GM18868 (cell line): Measurements from ENCODE around the gene TCF7L2.

Experiments
- ATAC-seq: cut with Tn5 transposase; IDR thresholded peaks from one replicate; pipeline ENCODE4 v1.9.1; 2021; ENCODE audit warnings: mild to moderate bottlenecking, moderate library complexity; ENCODE audit not compliant: unreplicated experiment

The TCF7L2 gene

DNA sequence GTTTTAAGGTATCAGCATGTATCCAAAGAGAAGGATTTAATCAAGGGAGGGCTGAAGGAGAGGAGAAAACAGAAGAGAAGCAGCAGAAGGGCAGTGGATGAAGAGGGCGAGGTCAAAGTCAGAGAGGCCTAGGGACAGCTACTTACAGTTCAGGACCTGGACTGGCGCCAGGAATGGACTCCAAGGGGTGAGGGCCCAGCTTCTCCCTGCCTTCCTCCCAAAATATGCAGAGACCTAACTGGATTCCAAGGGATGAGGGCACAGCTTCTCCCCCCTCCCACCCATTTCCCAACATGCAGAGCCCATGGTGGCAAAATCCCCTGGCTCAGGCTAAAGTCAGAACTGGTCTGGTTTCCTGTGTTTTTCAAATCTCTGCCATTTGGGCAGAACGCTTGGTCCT, 3.4 kb upstream of the TCF7L2 start:
- ATAC-seq, result no peak

DNA sequence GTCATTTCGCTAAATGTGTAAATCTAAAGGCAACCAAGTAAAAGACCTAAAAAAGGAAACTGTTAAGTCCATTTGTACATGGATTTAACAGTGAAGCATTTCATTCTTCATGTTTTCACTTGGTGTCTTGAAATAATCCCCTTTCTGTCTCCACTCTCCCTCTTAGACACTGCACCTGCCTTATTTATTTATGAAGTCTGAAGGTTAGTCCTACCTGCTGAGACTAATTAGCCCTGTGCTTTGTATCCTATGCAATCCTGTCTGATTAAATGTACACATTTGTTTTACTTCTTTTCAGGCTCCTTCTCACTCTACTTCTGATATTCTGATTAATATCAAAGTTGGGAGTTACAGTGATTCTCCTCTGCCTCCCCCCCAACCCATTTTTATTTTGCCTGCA, 1.9 kb upstream of the TCF7L2 start:
- no peak for ATAC-seq

DNA sequence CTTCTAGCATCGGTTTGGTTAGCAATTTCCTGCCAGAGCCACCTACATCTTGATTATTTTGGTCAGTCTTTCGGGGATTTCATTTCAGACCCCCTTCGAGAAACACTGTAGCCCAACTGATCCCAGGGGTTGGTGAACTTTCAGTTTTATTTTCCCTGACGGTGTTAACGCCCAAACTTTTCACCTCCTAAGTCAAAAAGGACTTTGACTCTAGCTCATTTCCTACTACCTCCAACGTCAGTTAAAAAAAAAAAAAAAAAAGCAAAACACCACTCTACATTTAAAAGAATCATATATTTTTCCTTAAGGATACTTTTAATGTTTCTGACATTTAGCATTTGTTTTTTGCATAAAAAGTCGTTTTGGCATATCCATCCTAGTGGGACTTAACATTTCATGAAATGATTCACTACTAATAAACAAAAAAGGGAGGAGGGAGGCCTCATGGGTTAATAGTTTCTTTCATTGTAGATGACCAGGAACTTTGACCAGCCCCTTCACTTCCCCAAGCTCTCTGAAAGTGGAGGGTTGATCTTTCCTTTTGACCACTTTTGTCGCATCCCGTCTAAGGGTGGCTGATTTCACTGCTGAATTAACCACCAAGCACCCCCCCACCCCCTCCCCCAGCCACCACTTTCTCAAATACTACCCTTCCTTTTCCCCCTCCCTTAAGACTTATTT, 764 bp upstream of the TCF7L2 start:
- ATAC-seq, result no peak

DNA sequence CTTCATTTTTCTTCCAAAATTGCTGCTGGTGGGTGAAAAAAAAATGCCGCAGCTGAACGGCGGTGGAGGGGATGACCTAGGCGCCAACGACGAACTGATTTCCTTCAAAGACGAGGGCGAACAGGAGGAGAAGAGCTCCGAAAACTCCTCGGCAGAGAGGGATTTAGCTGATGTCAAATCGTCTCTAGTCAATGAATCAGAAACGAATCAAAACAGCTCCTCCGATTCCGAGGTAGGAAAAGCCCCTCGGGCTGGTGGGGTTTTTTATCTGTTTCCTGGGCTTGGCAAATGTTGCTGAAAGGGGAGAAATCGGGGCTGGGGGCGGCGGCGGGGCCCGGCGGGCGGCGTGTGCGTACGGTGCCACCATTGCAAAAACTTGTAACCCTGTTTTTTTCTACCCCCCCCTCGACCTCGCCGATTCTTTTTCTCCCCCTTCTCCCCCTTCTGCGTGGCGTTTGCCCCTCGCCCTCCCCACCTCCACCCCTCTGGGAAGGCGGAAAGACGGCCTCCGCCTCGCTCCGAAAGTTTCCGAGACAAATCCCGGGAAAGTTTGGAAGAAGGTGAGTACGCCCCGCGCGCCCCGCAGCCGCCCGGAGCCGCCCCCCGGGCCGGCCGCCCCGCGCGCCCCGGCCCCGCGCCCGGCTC, 789 bp downstream of the TCF7L2 start:
- ATAC-seq, result no peak

DNA sequence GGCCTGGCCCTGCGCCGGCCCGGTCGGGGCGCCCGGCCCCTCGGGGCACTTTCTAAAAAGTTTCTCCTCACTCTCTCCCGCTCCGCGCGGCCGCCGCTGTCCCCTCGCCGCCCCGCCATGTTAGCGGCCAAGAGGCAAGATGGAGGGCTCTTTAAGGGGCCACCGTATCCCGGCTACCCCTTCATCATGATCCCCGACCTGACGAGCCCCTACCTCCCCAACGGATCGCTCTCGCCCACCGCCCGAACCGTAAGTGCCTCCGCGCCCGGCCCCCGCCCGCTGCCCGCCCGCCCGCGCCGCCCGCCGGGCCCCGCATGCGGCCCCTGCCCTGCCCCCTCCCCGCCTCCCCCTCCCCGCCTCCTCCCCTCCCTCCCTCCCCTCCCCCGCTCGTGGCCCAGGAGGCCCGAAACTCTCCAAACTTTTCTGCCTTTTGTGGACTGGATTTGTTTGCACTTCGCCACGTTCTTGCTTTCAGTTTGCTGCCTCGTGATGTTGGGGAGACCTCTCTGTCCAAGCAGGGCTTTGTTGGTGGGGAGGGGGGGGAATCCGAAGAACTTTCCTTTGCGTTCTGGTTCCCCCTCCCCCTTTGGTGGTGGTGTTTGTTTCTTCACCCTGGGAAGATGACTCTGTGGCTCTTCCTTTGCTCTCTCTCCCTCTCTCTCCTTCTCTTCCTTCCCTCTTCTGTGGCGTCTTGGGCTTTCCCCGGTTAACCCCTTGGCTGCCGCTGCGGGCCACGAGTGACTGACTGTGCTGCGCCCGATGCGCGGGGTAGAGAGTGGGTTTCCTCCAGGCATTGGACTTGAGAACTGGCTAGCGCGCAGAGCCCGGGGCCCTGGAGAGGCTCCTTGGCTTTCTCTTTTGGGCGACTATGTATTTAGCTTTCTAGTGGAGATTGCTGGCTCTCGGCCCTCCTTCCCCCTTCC, 1.6 kb downstream of the TCF7L2 start:
- no peak for ATAC-seq

DNA sequence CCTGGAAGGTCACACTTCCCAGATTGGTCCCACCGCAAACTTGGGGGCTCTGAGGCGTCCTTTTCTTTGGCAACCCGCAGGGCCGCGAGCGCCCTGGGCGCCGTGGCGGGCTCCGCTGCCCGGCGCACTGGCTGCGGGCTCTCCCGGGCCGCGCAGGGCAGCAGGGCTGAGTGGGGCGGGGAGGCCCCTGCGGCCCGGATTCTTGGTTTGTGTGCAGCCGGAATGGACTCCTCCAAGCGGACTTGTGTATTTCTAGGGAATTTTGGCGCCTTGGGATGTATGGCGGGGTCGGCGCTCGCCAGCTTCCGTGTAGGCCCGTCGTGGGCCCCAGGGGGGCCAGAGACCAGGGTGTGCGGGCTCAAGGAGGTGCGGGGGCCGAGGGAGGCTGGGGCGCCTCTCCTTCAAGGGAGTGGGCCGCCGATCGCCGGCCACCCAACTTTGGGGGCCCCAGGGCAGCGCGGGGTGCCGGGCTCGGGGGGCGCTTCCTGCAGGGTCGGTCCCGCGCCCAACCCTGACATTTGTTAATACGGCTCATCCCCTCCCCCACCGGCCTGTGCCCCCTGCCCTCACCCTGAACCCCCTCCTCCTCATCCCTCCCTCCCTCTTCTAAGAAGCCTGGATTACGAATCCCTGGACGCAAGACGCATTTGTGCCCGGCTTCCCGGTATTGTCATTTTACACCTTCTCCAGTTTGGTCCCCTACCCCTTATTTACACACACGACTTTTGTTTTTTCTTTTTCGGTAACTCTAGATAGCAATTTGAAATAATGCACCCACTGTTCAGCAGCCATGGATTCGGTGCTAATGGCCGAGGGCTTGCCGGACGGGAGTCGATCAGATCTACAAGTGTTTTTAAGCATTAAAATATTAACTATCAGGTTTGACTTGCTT, 2.5 kb downstream of the TCF7L2 start:
- ATAC-seq, result no peak

DNA sequence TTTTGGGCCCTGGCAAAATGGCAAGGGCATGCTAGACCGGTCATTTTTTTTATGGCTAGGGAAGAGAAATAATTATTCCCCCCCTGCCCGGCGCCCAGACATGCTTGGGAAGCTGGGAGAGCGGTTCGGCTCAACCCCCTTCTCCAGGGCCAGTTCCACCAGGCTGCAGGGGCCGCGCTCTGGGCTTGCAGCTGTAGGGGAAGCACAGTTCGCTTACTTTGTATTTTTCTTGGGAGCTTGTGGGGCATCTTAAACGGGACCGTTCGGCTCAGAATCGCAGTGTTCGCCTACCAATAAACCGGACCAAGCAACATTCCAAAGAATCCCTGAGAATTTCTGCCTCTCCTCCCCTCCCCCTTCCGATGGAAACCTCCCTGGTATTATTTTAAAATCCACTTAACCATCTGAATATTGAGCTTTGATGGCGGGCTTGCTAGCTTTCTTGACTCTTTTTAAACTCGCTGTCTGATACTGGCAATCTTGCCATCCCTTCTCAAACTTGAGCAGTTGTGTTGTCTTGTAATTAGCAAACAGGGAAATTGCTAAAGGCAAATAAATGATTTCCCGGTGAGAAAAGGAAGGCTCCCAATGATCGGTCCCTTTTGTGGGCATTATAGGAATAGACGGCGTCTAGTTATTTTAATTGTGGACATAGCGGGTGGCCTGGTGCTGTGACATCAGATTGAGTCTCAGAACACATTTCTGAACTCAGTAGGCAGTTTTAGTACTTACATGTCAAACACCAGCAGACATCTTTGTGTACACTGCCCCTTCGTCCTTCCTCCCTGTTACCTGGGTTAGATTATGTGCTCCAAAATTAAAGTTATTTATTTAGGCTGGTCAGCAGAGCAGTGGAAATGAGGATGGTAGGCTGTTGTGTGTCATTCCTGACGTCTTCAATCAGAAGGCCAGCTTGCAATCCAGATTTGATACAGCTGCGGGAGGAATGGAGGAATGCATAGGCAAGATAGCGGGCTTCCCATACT, 3.4 kb downstream of the TCF7L2 start:
- no peak for ATAC-seq

DNA sequence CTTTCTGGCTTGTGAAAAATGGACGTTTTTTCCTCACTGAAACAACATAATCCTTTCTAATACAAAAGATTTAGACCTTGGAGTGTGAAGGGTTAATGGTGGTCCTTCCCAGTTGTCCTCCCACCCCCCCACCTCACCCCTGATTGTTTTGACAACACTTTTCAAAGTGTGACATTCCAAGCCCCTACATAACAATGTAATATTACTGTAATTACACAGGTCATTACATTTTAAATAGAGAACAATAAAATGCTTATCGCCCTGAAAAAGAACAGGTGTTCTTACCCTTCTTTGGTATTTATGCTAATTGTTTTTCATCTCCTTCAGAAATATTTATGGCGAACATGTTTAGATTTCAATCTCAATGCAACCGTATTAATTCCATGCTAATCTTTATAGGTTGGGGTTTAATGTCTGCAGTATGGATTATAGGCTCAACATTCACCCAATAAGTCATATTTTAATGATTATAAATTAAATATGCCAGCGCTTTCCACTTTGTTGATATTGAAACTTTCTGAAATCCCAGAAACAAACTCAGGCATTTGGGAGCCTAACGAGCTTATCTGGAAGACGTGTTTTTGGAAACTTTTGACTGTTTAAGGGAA, 5.0 kb downstream of the TCF7L2 start:
- no peak for ATAC-seq

DNA sequence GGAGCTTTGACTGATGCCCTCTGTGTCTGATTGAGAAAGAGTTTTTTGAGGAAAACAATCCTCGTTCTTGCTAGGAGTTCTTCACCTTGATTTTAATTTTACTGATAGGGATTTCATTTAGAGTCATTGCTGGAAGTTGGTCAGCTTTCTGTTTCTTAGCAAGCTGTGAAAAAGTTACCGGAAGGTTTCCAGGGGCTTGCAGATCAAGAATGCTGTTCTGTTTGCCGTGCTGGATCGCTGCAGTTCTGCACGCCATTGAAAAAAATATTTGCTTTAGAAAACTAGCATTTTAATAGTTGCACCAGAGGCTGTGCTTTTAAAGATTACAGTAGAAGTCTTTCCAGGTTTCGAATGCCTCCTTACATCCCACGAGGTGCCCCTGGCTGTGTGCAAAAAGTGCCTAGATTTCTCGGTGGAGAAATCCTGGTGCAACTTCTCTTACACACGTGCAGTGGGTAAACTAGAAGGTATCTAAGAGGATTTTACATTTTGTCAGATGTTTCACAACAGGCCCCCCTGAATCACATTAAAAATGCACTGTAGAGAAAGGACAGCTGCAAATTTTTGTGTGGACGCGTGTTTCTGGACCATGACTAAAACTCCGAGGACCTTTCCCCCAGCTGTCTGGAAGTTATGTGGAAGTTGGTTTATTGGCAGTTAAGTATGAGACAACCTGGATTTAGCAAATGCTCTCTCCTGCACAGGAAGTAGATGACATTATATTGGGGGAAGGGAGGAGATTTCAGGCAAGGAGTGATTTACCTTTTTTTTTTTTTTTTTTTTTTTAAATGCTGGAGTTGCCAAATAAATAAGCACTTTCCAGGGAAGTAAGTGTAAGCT, 5.8 kb downstream of the TCF7L2 start:
- ATAC-seq, result no peak

DNA sequence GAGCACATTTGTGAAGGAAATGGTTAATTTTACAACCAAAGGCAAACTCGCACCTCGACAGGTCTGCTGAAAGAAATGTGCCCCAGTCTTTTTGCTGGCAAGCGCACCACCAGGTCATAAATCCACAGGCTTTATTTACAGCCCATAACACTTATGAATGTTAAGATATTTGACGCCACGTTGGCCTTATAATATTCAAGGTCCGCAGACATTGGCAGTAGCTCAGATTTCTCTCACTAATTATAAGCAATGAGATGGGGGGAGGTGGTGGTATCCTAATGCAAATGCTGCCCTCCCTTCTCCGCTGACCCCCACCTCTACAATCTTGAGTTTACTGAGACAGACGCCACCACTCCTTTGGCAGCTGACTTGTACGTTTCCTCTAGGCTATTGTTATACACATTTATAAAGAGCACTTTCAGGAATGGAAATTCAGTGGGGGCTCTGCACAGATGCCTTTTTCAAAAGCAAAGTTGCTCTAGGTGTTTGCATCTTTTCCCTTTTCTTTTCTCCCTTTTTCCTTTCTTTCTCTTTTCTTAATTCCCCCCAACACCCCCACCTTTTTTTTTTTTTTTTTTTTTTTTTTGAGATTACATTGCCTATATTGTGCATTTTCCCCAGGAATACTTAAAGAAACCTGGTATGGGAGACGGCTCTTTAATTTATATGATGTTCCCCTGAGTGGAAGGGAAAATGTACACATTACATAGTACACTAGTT, 6.7 kb downstream of the TCF7L2 start:
- ATAC-seq, result no peak

DNA sequence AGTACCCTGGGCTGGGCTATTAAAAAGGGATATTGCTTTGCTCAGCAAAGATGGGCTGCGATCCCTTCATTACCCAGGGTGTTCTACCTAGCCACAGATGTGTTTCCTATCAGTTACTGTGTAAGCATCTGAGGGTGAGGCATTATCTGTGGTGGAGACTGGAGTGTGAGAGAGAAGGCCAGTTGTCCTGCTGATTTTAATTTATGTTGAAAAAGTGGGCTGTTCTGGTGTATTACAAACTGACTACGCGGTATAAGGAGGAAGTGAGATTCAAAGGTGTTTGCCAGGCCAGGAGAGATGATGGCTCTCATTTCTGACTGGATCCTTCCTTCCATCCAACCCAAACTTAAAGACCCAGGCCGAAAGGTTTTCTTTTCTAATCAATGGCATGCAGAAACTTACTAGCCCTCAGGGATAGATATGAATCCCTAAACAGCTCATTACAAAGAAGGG, 7.6 kb downstream of the TCF7L2 start:
- ATAC-seq, result no peak

DNA sequence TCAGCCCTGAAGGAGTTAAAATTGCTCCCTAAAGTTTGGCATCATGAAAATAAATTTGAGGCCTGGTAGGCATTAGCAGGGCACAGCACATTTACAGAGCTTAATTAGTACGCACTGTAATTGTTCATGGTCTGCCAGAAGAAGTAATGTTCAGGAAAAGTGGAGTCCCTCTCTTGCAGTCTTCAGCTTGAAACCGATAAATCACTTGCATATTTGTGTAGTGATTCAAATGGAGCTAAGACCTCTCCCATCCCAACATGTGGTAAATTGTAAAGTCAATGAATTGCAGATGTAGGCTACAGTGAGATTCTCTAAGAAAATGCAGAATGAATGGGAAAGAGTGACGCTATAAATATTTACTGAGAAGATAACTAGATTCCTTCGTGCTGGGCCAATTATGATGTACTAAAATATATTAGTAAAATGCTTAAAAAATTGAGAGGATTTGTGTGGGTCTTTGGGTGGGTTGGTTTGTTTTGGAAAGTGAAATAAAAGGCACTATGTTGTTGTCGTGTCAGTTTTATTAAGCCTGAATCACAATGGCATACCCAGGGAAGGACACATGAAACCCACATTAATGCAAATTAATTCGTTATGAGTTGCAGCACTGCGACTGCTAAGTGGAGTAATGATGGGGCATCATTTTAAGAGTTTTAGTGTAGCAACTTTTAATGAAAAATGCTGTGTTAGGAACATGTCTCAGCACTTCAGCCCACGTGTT, 8.4 kb downstream of the TCF7L2 start:
- no peak for ATAC-seq

DNA sequence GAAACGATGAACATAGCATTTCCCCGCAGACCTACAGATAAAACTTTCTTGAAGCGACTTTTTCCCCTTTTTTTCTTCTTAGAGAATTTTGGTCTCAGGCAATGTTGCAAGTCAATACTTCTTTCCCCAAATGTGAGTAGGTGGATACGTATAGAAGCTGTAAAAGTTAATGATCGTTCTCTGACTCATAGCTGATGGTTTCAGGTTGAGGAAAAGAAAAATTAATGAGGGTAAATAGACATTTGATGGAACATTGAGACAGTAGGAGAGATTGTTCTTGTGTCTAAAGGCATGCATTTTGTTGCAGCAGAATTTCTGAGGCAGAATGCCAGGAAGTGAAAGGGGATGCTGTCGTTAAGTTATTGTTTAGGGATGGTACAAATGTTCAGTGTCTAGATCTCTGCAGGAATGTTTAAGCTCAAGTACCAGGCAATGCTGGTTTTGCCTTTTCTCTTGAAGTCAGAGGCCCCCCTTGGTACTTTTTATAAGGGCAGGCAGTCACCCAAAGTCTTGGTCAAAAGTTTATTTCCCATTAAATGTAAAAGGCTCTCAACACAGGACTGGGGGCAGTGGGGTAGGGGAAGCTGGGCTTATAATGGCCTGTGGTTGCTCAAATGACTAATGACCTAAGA, 9.3 kb downstream of the TCF7L2 start:
- no peak for ATAC-seq

DNA sequence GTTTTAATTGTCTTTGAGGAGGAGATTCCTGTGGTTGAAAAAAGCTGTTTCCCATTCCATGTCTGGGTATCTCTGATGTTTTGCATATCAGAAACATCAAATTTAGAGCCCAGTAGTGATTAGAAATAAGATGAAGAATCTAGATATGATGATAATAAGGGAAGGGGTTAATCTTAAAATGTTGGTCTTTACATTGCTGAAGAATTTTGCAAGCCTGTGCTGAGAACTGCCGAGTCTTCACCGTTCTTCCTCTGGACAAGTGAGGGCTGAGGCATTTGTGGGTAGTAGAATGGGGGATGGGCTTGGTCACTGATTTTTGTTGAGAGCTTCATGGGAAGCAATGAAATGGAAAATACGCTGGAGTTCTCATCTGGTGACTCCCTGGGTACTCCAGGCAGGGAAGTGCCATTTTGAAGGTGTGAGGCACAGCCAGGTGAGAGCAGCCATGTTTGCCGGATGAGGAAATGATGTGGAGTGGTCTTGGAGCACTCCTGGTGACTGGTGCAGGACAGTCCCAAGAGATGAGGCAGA, 10.2 kb downstream of the TCF7L2 start:
- no peak for ATAC-seq

DNA sequence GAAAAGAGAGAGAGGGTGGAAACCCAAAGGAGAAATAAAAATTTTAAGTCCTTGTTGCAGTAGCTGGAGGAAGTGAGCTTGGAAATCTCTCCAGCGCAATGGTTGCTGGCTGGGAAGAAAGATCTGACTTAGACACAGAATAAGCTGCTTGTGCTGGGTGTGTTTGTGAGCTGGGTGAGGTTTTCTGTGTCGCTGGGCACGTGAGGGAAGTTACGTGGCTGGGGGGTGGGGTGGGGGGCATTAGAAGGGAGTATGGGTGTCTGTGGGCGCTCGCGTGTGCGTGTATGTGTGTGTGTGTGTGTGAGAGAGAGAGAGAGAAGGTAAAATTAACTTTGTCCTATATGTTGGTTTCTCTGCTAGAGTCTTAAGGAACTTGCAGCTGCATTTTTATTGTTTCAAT, 11.6 kb downstream of the TCF7L2 start:
- ATAC-seq, result no peak

DNA sequence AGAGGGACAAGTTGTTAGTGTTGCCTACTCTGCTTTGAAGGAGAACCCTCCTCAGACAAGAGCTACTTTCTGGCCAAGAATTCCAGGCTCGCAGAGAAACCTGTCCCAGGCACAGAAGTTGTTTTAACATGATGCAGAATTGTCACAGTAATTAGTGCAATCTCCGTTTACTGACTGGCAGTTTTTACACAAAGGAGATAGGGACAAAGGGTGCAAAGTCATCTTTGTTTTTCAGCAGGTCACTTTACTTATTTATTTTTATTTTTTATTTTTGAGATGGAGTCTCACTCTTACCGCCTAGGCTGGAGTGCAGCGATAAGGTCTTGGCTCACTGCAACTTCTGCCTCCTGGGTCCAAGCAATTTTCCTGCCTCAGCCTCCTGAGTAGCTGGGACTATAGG, 12.3 kb downstream of the TCF7L2 start:
- ATAC-seq, result no peak
